ENCODE data around the gene UTP14A. TPM values are rescaled to one million over a fixed set of nuclear protein-coding genes. Genes with fewer than 3 reads are reported as not detected.

Gene UTP14A
- polyA plus RNA-seq, 1 of the 3 experiments (the other 2 are of a cell fraction) = 25.4 TPM

DNA sequence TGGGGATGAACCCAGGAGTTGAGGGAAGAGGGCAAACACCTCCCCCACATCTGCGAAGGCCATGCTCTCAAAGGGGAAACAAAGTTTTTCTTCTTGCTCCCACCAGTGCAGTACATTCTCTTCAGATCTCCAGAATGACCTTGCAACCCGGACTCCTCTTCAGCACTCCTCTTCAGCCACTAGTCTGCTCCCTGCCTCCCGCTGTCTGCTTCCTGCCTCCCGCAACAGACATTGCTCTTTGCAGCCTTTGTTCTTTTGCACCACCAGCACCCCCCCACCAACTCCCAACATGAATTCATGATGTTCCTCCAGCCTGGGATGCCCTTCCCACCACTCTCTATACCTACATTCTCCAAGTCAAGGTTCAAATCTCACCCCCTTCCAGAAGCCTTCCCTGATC lies 32.1 kb downstream of the UTP14A start:
- 57% methylated on average over 4 of the region's 4 CpGs for WGBS (ENCODE audit: low lambda C conversion rate)
- Histone ChIP-seq H3K27ac (ENCODE audit: low read depth in 2 of 2, low read length in 1 of 2) (no peak overlapping the region), H3K36me3 (replicated peaks in 1 of 2; ENCODE audit: control insufficient read depth in 1 of 2, insufficient read depth in 2 of 2, low read length in 1 of 2) (no peaks in the 10 kb centered on the region), H3K4me1 (ENCODE audit: control insufficient read depth in 1 of 2, insufficient read depth in 2 of 2, low read depth in 1 of 2, low read length in 1 of 2) (no peaks in the 10 kb centered on the region), H3K9me3 (no peaks in the 10 kb centered on the region), H3K9me2 (no peaks in the 10 kb centered on the region), H3K4me3 (ENCODE audit: low read depth in 2 of 2, low read length in 1 of 2) (no peak overlapping the region), H3F3A (replicated peaks; ENCODE audit: insufficient read depth) (peaks cover 4% of the 10 kb centered on the region), H3K9ac (no peak overlapping the region), H3K4me2 (no peak overlapping the region), H3K27me3 (ENCODE audit: insufficient read depth) (peaks cover 30% of the 10 kb centered on the region; the same call in 1 of the 2 replicates), H3K79me2 (ENCODE audit: insufficient read depth) (no peaks in the 10 kb centered on the region), H2AFZ (ENCODE audit: low read depth) (no peak overlapping the region), H4K20me1 (ENCODE audit: insufficient read depth) (no peaks in the 10 kb centered on the region)
- no peak for DNase-seq
- POLR2A ChIA-PET = no interaction called here
- TF ChIP-seq MAX (IDR thresholded peaks at IDR 0.05; ENCODE audit: low read depth) = no peak
- no peak for TF ChIP-seq TEAD4 (IDR thresholded peaks at IDR 0.05; ENCODE audit: borderline replicate concordance, insufficient read depth)
- TF ChIP-seq NFIC (IDR thresholded peaks at IDR 0.05; ENCODE audit: borderline replicate concordance) = no peak
- TF ChIP-seq, protein P1, sequence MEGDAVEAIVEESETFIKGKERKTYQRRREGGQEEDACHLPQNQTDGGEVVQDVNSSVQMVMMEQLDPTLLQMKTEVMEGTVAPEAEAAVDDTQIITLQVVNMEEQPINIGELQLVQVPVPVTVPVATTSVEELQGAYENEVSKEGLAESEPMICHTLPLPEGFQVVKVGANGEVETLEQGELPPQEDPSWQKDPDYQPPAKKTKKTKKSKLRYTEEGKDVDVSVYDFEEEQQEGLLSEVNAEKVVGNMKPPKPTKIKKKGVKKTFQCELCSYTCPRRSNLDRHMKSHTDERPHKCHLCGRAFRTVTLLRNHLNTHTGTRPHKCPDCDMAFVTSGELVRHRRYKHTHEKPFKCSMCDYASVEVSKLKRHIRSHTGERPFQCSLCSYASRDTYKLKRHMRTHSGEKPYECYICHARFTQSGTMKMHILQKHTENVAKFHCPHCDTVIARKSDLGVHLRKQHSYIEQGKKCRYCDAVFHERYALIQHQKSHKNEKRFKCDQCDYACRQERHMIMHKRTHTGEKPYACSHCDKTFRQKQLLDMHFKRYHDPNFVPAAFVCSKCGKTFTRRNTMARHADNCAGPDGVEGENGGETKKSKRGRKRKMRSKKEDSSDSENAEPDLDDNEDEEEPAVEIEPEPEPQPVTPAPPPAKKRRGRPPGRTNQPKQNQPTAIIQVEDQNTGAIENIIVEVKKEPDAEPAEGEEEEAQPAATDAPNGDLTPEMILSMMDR (IDR thresholded peaks at IDR 0.05) = no peak
- no peak for TF ChIP-seq SIN3A (IDR thresholded peaks at IDR 0.05; ENCODE audit: borderline replicate concordance, low read depth, low read length)
- TF ChIP-seq SMC3 (IDR thresholded peaks at IDR 0.05; ENCODE audit: low read depth, low read length) = no peak
- CTCF ChIA-PET = no interaction called here

DNA sequence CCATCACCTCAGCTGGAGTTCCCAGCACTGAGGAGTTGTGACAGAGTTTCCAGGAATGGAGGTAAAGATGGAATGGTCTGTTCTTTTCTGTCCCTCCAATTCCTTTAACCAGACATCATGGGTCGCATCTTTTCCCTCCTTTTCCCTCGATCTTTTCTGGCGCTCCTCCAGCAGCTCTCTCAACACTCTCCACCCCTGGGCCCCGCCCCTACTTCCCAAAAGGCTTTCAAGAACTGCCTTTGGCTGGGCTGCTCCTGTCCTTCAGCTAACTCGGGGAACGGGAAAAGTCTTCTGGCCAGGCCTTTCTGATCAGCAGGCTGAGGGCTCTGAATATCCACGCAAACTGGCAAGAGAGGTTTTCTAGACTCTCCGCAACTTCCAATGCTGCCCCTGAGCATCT lies 34.0 kb downstream of the UTP14A start:
- POLR2A ChIA-PET = no interaction called here
- TF ChIP-seq SMC3 (IDR thresholded peaks at IDR 0.05; ENCODE audit: low read depth, low read length) (no peak), NFIC (IDR thresholded peaks at IDR 0.05; ENCODE audit: borderline replicate concordance) (no peak), CHD2 (IDR thresholded peaks at IDR 0.05; ENCODE audit: low read length, partially characterized antibody) (no peak), GABPA (IDR thresholded peaks at IDR 0.05; ENCODE audit: low read depth) (no peak), MXI1 (IDR thresholded peaks at IDR 0.05; ENCODE audit: low read depth, low read length) (no peak), GATA2 (CRISPR knock-in tag; IDR thresholded peaks at IDR 0.05) (no peak)
- TF ChIP-seq, protein P2, sequence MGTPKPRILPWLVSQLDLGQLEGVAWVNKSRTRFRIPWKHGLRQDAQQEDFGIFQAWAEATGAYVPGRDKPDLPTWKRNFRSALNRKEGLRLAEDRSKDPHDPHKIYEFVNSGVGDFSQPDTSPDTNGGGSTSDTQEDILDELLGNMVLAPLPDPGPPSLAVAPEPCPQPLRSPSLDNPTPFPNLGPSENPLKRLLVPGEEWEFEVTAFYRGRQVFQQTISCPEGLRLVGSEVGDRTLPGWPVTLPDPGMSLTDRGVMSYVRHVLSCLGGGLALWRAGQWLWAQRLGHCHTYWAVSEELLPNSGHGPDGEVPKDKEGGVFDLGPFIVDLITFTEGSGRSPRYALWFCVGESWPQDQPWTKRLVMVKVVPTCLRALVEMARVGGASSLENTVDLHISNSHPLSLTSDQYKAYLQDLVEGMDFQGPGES (IDR thresholded peaks at IDR 0.05; ENCODE audit: low read depth, low read length) = no peak
- TF ChIP-seq, protein P3, sequence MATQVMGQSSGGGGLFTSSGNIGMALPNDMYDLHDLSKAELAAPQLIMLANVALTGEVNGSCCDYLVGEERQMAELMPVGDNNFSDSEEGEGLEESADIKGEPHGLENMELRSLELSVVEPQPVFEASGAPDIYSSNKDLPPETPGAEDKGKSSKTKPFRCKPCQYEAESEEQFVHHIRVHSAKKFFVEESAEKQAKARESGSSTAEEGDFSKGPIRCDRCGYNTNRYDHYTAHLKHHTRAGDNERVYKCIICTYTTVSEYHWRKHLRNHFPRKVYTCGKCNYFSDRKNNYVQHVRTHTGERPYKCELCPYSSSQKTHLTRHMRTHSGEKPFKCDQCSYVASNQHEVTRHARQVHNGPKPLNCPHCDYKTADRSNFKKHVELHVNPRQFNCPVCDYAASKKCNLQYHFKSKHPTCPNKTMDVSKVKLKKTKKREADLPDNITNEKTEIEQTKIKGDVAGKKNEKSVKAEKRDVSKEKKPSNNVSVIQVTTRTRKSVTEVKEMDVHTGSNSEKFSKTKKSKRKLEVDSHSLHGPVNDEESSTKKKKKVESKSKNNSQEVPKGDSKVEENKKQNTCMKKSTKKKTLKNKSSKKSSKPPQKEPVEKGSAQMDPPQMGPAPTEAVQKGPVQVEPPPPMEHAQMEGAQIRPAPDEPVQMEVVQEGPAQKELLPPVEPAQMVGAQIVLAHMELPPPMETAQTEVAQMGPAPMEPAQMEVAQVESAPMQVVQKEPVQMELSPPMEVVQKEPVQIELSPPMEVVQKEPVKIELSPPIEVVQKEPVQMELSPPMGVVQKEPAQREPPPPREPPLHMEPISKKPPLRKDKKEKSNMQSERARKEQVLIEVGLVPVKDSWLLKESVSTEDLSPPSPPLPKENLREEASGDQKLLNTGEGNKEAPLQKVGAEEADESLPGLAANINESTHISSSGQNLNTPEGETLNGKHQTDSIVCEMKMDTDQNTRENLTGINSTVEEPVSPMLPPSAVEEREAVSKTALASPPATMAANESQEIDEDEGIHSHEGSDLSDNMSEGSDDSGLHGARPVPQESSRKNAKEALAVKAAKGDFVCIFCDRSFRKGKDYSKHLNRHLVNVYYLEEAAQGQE (IDR thresholded peaks at IDR 0.05; ENCODE audit: low read depth, low read length) = no peak
- no peaks in the 10 kb centered on the region for H3K9me3 ChIP-seq
- 32% methylated on average over 7 of the region's 8 CpGs for WGBS (ENCODE audit: low lambda C conversion rate)
- H3F3A ChIP-seq (replicated peaks; ENCODE audit: insufficient read depth) = peaks cover 4% of the 10 kb centered on the region
- no peak overlapping the region for H3K4me2 ChIP-seq
- no peak overlapping the region for H2AFZ ChIP-seq (ENCODE audit: low read depth)
- no peak overlapping the region for H3K9ac ChIP-seq
- H3K9me2 ChIP-seq = no peaks in the 10 kb centered on the region
- no peak for DNase-seq
- no peaks in the 10 kb centered on the region for H3K79me2 ChIP-seq (ENCODE audit: insufficient read depth)
- H3K4me1 ChIP-seq (ENCODE audit: control insufficient read depth in 1 of 2, insufficient read depth in 2 of 2, low read depth in 1 of 2, low read length in 1 of 2) = no peaks in the 10 kb centered on the region
- no peaks in the 10 kb centered on the region for H3K36me3 ChIP-seq (replicated peaks in 1 of 2; ENCODE audit: control insufficient read depth in 1 of 2, insufficient read depth in 2 of 2, low read length in 1 of 2)
- CTCF ChIA-PET = no interaction called here
- H3K4me3 ChIP-seq (ENCODE audit: low read depth in 2 of 2, low read length in 1 of 2) = no peak overlapping the region
- H4K20me1 ChIP-seq (ENCODE audit: insufficient read depth) = no peaks in the 10 kb centered on the region
- H3K27me3 ChIP-seq (ENCODE audit: insufficient read depth) = peaks cover 30% of the 10 kb centered on the region; the same call in 1 of the 2 replicates
- no peak overlapping the region for H3K27ac ChIP-seq (ENCODE audit: low read depth in 2 of 2, low read length in 1 of 2)
